K562 (cell line): ENCODE results near the gene ACOD1.

Experiments used
- ATF3 ChIP-seq, 2 experiments: fragments of 450-650 bp in 1 of 2; sonication (generic) in 1 of 2; formaldehyde crosslinking in 1 of 2; IDR thresholded peaks in 1 of 2; conservative IDR thresholded peaks in 1 of 2; 2 replicates each; pipeline versions ENCODE4 v1.6.1 to v1.8.1; 2016 to 2023; ENCODE audit warnings: mild to moderate bottlenecking in 2 of 2, moderate library complexity in 2 of 2, inconsistent platforms in 1 of 2, missing genetic modification reagents in 1 of 2
- CREB3 ChIP-seq: fragments of 450-650 bp; conservative IDR thresholded peaks from 2 replicates; pipeline ENCODE4 v1.6.1; 2016; ENCODE audit warnings: missing genetic modification characterization, low read depth, mild to moderate bottlenecking, missing compliant biosample characterization, moderate library complexity
- E2F4 ChIP-seq: sonication (generic); formaldehyde crosslinking; IDR thresholded peaks from 2 replicates; pipeline ENCODE4 v1.8.0; 2022; ENCODE audit warnings: mild to moderate bottlenecking, low read depth, missing genetic modification reagents
- EZH2 ChIP-seq: IDR thresholded peaks from 2 replicates; pipeline ENCODE4 v1.6.1; 2012; ENCODE audit warnings: low read depth, mild to moderate bottlenecking, inconsistent platforms, low read length, borderline replicate concordance
- KAT8 ChIP-seq: fragments of 450-650 bp; IDR thresholded peaks from 2 replicates; pipeline ENCODE4 v1.6.1; 2016; ENCODE audit warnings: low read depth, mild to moderate bottlenecking
- MXI1 ChIP-seq: IDR thresholded peaks from 2 replicates; pipeline ENCODE4 v1.6.1; 2011; ENCODE audit warnings: low read depth, mild to moderate bottlenecking, improper control_type of control experiment, low read length
- RCOR1 ChIP-seq, 2 experiments: IDR thresholded peaks; 2 replicates each; pipeline ENCODE4 v1.6.1; 2012; ENCODE audit warnings: low read depth in 2 of 2, low read length in 2 of 2, borderline replicate concordance in 1 of 2, improper control_type of control experiment in 1 of 2
- SIX5 ChIP-seq, 2 experiments: IDR thresholded peaks; 2 replicates each; pipeline ENCODE4 v1.6.1; 2011; ENCODE audit warnings: low read length in 2 of 2, borderline replicate concordance in 1 of 2, low read depth in 1 of 2, mild to moderate bottlenecking in 1 of 2, moderate library complexity in 1 of 2; ENCODE audit not compliant: insufficient read depth in 1 of 2
- SREBF2 ChIP-seq: sonication (generic); formaldehyde crosslinking; IDR thresholded peaks from 2 replicates; pipeline ENCODE4 v1.4.0; 2020; ENCODE audit warnings: mild to moderate bottlenecking, missing genetic modification reagents
- TFAM ChIP-seq: fragments of 250-450 bp; sonication (Bioruptor Pico); conservative IDR thresholded peaks from 2 replicates; pipeline ENCODE4 v1.5.0; 2021; ENCODE audit warnings: mild to moderate bottlenecking, moderate library complexity
- USF2 ChIP-seq: sonication (generic); formaldehyde crosslinking; IDR thresholded peaks from 2 replicates; pipeline ENCODE4 v1.5.0; 2020; ENCODE audit warnings: missing genetic modification reagents
- ZBTB40 ChIP-seq, 2 experiments: fragments of 450-650 bp in 1 of 2; sonication (generic) in 1 of 2; formaldehyde crosslinking in 1 of 2; IDR thresholded peaks; 2 replicates each; pipeline versions ENCODE4 v1.7.1 to v1.9.0; 2016 to 2022; ENCODE audit warnings: inconsistent platforms in 1 of 2, mild to moderate bottlenecking in 1 of 2, missing genetic modification reagents in 1 of 2
- ZNF668 ChIP-seq: fragments of 250-450 bp; sonication (Bioruptor Pico); IDR thresholded peaks from 2 replicates; pipeline ENCODE4 v1.8.0; 2022; ENCODE audit warnings: mild to moderate bottlenecking, inconsistent platforms

- TF ChIP-seq MXI1 = no peak
- no peak for TF ChIP-seq USF2 (CRISPR knock-in tag)
- no peak for TF ChIP-seq ATF3 (IDR thresholded peaks at IDR 0.05)
- TF ChIP-seq ATF3 (CRISPR knock-in tag; conservative IDR thresholded peaks at IDR 0.05) = no peak
- TF ChIP-seq SIX5 (IDR thresholded peaks at IDR 0.05; ENCODE audit: borderline replicate concordance in 1 of 2, insufficient read depth in 1 of 2, low read depth in 1 of 2, low read length in 2 of 2) = no peak
- TF ChIP-seq SREBF2 (CRISPR knock-in tag) = no peak
- no peak for TF ChIP-seq ZNF668 (CRISPR knock-in tag)
- no peak for TF ChIP-seq KAT8
- no peak for TF ChIP-seq EZH2
- TF ChIP-seq E2F4 (CRISPR knock-in tag) = no peak
- TF ChIP-seq TFAM = no peak
- TF ChIP-seq RCOR1 (IDR thresholded peaks at IDR 0.05; ENCODE audit: borderline replicate concordance in 1 of 2, low read depth in 2 of 2, low read length in 2 of 2) = no peak
- TF ChIP-seq ZBTB40 (IDR thresholded peaks at IDR 0.05) = no peak
- no peak for TF ChIP-seq ZBTB40 (CRISPR knock-in tag; IDR thresholded peaks at IDR 0.05)
- TF ChIP-seq CREB3 (tag) = no peak
These were observed 19.7 kb downstream of the ACOD1 start for GRCh38 chr13:76968041-76968440.
